ENCODE measurements around the gene TAF10.

Gene TAF10

DNA sequence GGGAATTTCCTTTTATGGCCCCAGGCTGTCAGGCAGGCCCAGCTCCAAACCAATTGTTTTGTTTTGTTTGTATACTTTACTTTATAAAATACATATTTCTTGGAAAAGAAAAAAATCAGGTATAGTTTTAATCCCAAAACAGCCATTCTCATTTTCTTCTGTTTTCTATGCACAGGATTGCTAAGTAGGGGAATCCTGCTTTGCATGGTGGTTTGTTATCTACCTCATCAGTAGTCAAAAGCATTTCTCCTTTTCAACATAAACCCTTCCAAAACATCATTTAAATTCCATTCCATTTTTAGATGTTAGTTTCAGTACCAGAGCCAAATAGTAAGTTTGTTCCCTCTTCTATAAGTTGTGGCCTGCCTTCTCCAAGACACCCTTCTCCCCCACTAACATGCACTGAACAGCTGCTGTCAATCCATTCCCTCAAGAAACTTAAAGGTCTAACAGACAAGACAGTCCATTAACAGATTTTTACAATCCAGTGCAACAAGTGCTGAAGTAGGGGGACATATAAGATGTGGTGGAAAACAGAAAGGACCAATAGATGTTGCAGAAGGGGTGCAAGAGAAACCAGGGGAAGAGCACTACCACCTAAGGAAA is 4.7 kb downstream of the TAF10 start:
- DNase-seq = no peak

DNA sequence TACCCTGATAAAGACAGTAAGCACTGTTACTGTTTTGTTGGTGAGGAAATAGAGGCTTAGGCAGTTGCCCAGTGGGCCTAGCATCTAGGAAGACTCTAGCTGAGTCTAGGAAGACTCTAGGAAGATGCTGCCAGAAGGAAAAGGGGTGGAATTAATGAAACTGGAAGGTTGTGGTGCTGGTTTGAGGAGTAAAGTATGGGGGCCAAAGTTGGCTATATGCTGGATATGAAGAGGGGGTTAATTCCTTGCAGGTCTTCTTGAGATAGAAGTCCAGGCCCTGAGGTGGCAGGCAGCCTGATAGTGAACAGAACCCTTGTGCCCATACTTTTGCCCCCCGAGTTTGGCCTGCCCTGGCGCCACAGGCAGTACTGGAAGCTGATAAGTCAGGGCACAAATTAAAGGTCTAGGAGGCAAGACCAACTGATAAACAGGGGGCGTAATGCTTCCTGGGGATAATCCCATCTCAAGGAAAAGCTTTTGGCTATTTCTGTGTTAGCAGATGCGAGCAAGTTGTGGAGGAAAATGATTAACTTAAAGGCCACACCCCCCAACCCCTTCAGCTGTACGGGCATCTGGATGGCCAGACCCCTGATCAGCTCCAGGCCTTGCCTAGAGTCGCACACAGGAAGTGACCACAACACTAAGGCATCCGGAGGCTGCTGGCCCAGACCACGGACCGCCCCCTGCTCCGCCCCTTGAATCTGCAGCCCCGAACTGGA is 5.4 kb downstream of the TAF10 start:
- DNase-seq = peak; percentile 15

DNA sequence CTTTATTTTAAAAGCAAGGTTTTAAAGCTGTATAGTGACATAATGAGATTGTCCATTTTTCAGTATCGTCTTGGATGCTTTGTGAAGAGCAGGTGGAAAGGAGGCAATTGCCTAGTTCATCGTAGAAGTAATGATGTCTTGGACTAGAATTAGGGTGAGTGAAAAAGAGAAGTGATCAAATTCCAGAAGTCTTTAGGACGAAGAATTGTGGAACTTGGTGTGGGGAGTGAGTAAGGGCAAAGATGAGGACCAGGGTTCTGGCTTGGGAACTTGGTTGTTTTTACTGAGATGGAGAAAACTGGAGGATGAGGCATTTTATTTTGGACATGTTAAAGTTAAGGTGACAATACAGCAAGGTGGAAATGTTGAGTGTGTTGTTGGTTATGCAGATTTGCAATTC is 7.2 kb downstream of the TAF10 start:
- no peak for DNase-seq

DNA sequence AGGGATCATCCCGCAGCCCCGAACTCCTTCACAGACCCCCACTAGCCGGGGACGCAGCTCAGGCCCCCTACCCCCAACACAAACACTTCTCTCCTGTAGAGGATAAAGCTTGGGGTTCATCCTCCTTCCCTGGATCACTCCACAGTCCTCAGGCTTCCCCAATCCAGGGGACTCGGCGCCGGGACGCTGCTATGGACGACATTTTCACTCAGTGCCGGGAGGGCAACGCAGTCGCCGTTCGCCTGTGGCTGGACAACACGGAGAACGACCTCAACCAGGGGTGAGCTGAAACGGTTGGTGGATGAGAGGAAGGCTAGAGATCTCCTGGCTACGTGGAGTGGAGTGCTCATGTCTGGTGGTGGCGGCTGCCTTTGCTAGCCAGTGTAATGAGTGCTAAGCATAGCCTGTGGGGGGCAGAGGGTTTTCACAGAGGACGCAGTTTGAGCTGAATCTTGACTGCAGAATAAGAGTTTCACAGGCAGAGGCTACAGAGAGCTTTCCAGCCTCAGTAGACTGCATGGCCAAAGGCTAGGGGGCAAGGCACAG is 7.9 kb downstream of the TAF10 start:
- no peak for DNase-seq

DNA sequence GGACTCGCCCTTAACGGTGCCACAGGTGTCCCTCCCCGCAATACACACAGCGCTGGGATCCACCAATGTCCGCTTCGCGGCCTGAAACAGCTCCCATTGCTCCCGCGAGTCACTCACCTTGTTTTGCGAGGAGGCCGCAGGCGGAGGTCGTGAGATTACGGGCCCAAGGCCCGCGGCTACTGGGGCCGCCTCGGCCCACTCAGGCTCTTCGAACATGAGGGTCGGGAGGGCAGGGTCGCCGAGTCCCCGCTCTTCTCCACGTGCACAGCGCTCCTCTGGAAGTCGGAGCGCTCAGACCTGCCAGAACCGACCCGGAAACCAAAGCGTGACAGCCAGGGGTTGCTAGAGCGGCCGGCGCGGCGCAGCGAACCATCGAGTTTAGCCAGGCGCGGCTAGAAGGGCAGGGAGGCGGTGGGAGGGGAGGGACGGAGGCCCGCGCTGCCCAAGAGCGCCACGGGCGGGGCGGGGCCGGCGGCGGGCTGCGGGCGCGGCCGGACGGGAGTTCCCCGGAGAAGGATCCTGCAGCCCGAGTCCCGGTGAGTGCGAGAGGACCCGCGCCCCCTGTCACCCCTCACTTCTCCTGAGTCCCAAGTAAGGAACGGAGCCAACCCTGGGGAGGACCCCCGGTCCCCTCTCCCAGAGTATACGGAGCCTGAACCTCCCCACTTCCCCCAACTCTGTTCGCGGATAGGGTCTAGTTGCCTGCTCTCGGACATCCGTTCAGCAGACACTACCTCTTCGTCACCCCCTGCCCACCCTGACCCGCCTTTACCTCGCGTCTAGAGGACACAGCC is 8.5 kb downstream of the TAF10 start, which contains the start of the genes ILK and RRP8:
TSS of gene ILK (plus strand) at position 488 of the 794 bp plus-strand sequence. CDS start 498 bp downstream, outside the sequence.
TSS of gene RRP8 (minus strand) at position 330 of the 794 bp plus-strand sequence. CDS start at position 216, 114 bp downstream.
- DNase-seq = peak; percentile 65

DNA sequence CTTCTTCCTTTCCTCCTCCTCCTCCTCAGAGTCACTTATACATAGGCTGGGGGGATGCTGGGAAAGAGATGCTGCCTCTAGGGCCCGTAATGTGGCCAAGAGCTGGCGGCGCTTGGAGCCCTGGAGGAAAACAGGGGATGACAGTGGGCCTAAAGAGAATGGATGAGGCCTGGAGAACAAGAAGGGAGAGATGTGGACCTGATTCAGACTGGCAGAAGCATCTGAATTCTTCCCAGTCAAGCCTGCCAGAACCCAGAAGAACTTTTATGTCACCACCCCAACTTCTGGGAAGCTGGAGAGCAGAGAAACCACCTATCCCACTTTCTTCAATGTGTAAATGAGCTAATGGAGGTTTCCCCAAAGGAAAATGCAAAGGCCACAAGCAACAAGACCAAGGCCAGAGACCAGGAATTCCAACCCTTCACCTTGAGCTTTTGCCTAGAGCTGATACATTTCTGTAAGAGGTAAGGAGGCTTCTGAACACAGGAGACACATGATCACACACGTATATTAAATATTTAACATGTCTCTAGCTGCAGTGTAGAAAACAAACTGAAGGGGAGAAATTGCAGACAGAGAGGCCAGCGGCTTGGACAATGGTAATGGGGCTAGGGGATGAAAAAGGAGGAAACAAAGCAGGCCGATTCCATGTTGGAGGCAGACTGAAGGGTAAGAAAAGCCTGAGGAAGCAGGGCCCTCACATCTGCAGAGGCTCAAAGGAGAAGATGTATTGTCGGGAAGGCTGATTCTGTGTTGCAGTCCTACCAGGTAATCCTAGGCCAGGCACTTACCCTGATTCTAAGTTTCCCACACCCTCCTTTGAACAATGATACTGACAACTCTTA is 9.7 kb downstream of the TAF10 start:
- DNase-seq = no peak

DNA sequence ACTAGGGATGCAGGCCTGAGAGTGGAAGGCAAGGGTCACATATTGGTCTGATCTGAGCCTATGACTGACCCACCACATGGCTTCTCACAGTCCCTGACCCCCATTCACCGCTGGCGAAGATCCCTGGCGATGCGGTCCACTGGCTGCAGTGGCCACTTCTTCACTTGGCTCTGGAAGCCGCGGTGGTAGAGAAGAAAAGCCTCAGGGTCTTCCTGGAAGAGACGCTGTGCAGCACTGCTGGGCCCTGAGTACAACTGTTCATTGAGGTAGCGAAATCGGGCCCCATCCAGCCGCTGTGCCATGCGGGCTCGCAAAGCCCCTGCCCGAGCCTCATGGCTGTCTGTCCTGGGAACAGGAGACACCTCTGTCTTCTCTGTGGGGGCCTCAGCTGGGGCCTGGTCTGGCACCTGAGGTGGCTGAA is 11.0 kb downstream of the TAF10 start:
- DNase-seq = no peak

DNA sequence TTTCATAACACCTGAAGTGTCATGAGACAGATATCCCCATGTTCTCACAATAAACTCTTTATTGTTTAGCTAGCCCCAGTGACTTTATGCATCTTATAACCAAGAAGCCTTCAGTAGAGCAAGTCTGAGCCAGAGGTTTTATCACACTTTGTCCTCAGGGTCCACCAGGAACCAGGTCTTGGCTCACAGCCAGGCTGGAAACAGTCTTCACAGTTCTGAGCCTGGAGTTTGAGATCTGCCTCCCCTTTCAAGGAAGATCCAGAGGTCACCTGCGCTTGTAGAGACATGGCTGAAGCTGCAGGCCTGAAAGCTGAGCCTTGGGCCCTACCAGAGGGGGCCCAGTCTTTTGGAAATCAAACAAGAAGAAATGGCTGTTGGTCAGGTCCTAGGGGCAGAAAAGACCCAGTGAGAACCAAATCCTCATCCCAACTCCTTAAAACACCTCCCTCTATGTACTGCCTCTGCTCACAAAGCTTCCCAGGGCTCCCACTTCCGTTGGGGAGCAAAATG is 12.1 kb downstream of the TAF10 start:
- no peak for DNase-seq

DNA sequence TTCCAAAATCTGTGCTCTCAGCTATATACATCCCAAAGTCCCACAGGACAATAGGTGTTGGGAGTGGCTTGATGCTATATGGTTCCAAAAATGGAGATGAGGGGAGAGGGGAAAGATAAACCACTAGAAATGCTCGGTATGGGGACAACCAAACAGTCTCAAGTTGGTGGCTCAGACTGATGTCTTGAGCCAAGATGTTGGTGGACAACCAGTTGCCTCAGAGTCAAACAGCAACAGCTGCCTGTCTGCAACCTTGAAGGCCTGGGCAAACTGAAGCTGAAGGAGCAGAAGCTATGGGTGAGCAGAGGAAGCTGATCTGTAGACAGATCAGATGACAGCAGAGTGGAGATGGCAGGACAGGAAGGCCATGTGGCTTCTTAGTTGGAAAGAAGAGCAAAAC is 12.6 kb downstream of the TAF10 start:
- DNase-seq = no peak

DNA sequence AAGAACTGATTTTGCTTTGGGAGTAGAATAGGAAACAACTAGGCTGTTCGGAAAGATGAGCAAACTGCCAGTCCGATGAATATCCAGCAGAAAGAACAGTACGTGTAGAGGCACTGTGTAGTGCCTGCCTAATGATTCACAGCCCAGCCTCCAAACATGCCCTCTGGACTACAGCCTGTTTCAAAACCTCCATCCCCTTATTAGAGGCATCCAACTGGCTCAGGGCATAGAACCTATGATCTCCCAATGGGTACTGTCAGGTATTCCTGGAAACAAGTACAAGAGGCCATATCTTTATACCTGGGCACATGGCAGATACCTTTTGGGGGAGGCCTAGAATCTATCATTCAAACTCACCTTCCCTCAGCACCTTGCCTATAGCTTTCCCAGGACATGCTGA is 13.5 kb downstream of the TAF10 start:
- no peak for DNase-seq

DNA sequence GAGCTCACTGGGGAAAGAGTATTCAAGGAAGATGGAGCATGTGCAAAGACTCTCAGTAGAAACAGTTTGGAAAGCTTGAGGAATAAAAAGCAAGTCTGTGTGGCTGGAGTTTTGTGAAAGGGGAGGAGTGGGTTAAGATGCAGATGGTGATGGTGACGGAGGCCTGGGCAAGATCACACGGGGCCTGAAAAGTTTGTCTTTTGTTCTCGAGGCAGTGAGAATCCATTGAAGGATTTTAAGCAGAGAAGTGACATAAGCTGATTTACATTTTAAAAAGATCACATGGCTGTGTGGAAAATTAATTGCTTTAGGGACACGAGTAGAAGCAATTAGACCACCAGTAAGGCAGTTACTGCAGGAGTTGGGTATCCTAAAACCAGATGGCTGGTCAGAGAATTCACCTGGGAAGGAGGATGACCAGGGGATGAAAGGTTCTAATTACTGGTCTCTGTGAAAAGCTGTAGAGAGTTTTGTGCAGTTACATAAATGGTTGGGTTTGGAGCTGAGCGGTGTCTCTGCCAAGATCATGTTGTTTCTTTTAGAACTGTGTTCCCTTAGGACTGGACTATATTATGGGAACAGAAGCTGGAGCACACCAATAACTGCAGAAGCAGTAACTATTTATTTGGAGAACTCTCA is 15.7 kb downstream of the TAF10 start:
- DNase-seq = no peak

DNA sequence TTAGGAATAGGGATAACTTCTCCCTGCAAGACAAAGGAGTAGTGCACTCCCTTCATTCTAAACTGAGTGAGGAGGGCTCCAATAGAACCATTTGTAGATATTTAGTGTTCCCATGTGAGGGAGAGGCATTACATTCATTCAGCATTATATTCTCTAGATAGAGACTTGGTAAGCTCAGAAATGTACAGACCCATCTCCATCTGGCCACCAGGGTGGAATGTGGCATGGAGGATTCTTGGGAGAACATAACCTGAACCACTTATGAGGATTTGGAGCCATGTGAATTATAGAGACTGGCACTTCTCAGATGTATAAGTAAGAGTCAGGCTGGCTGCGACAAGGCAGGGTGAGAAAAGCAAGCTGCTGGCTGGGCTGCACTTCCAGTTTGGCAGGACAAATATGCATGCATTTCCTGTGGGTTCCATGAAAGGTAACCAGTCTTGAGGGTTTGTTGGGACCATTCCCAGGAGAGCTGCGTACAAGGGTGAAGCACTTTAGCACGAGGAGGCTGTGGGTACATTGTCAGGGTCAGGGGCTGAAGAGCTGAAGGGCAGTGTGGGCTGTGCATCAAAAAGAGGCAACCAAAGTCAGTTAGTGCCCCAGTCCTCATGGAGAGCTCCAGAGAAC is 17.8 kb downstream of the TAF10 start:
- no peak for DNase-seq

DNA sequence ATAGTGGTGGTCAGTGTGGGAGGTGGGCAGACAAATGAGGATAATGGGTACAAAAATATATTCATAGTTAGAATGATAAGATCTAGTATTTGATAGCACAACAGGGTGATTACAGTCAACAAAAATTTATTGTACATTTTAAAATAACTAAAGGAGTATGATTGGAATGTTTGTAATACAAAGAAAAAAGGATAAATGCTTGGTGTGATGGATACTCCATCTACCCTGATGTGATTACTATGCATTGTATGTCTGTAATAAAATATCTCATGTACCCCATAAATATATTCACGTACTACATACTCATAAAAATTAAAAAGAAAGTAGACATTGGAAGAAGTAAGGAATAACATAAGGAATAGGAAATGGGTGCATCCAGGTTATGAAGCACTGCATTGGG is 24.0 kb downstream of the TAF10 start:
- DNase-seq = no peak

DNA sequence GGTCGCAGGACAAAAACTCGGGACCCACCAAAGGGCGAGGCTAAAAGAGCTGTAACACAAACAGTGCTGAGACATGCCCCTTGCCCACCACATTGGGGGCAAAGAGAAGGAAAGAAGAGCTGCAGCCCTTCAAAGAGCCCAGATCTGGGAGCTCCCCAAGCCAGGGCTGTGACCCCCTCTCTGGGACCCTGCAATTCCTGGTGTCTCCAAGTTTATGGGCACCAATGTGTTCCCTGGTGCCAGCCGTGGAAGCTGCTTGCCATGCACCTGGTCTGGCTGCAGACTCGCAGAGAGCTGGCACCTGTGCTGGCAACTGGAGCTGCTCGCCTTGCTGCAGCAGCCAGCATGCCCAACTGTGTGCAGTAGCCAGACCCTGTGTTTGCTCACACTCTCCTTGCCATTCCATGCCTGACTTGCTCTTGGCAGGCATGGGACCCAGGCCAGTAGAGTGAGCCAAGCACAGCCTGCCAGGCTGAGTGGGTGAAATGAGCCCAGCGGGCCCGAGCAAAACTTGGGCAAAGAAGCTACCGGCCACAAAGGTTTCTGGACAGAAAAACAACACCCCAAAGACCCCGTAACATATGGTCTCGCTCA is 24.6 kb downstream of the TAF10 start:
- DNase-seq = peak; percentile 4

DNA sequence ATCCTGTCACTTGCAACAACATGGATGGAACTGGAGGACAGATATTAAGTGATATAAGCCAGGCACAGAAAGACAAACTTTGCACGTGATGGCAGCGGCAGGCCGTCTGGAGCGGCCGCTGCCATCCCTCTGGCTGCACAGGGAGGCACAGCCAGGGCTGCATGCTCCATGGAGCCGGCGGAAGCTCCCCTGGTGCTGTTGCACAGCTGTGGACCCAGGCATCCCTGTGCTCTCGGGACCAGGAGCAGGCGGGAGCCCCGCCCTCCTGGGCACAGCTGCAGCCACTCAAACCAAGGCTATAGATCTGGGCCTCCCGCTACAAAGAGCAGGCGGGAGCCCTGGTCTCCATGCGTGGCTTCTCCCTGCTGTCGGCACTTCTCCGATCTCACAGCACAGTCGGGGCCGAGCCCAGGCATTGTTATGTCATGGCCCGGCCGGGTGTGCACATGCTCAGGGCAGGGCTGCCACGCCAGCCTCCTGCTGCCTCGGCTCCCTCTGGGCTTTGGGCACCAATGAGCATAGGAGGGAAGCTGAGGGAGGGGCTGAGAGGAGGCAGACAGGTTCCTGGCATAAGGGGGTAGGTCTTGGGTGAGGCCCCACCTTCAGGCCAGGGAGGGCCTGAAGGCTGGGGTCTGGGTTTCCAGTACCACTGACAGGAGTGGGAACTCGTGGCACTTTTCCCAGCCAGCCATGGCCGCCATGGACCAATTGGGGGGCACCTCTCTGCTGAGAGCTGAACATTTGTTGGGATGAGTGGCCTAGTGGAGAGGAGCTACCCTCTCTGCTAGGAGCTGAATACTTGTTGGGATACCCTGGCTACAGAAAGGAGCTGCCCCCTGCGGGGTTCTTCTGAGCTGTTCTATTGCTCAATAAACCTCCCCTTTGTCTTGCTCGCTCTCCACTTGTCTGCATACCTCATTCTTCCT is 25.3 kb downstream of the TAF10 start:
- peak; percentile 70 for DNase-seq

DNA sequence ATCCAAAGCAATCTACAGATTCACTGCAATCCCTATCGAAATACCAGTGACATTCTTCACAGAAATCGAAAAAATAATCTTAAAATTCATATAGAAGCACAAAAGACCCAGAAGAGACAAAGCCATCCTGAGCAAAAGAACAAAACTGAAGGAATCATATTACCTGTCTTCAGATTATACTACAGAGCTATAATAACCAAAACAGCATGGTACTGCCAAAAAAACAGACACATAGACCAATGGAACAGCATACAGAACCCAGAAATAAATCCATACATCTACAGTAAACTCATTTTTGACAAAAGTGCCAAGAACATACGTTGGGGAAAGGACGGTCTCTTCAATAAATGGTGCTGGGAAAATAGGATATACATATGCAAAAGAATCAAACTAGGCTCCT is 27.5 kb downstream of the TAF10 start:
- DNase-seq = no peak

DNA sequence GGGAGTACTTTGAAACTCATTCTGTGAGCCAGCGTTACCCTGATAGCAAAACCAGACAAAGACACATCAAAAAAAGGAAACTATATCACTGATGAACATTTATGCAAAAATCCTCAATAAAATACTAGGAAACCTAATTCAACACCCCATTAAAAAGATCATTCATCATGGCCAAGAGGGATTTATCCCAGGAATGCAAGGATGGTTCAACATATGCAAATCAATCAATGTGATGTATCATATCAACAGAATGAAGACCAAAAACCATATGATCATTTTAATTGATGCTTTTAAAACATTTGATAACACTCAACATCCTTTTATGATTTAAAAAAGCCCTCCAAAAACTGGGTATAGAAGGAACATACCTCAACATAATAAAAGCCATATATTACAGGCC is 28.4 kb downstream of the TAF10 start:
- DNase-seq = no peak

DNA sequence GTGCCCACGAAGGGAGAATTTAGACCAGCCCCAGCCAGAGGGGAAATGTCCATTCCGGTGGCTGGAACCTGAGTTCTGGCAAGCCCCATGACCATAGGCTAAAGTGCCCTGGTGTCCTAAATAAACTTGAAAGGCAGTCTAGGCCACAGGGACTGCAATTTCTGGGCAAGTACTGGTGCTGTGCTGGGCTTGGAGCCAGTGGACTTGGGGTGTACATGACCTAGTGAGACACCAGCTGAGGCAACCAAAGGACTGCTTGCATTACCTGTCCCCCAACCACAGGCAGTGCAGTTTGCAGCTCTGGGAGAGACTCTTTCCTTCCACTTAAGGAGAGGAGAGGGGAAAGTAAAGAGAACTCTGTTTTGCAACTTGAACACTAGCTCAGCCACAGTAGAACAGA is 32.3 kb downstream of the TAF10 start:
- no peak for DNase-seq

DNA sequence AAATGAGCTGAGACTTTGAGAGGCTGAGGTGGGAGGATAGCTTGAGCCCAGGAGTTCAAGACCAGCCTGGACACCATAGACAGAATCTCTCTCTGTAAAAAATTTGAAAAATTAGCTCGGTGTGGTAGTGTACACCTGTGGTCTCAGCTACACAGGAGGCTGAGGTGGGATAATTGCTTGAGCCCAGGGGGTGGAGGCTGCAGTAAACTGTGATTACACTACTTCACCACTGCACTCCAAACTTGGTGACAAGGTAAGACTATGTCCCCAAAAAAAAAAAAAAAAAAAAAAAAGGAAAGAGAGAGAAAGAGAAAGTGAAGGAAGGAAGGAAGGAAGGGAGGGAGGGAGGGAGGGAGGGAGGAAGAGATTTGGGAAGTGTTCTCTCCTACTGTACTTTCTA is 33.9 kb downstream of the TAF10 start:
- no peak for DNase-seq
